Loucy (cell line): Measurements from ENCODE around the gene MOB1B.
A peak's percentile ranks its signal among the peaks of the same experiment; 100 is the strongest.

ENCODE experiments used
- H2AFZ ChIP-seq: fragments of 200-600 bp; sonication (generic); 2 replicates; pipeline ENCODE4 v1.6.0; 2016; ENCODE audit warnings: antibody characterized with exemption, mild to moderate bottlenecking, low read length, moderate library complexity
- H3F3A ChIP-seq: fragments of 200-600 bp; 2 replicates; pipeline ENCODE4 v1.6.0; 2016; ENCODE audit warnings: antibody characterized with exemption, low read depth, mild to moderate bottlenecking
- H3K27me3 ChIP-seq: fragments of 200-600 bp; sonication (generic); 2 replicates; pipeline ENCODE4 v1.6.1; 2014; ENCODE audit warnings: low read length, mild to moderate bottlenecking; ENCODE audit not compliant: insufficient read depth, poor library complexity, severe bottlenecking
- H3K36me3 ChIP-seq: fragments of 200-600 bp; sonication (generic); 2 replicates; pipeline ENCODE4 v1.6.1; 2016; ENCODE audit warnings: low read length; ENCODE audit not compliant: insufficient read depth
- H3K4me1 ChIP-seq: fragments of 200-600 bp; sonication (generic); 2 replicates; pipeline ENCODE4 v1.5.1; 2014; ENCODE audit warnings: low read length, mild to moderate bottlenecking; ENCODE audit not compliant: insufficient read depth, poor library complexity, severe bottlenecking
- H3K4me2 ChIP-seq: fragments of 200-600 bp; sonication (generic); 2 replicates; pipeline ENCODE4 v1.6.0; 2014; ENCODE audit warnings: antibody characterized with exemption, low read length, low read depth, mild to moderate bottlenecking; ENCODE audit not compliant: poor library complexity, severe bottlenecking
- H3K4me3 ChIP-seq: fragments of 200-600 bp; sonication (generic); 2 replicates; pipeline ENCODE4 v1.5.1; 2014; ENCODE audit warnings: low read length, mild to moderate bottlenecking, mixed read lengths; ENCODE audit not compliant: poor library complexity, severe bottlenecking
- H3K79me2 ChIP-seq: fragments of 200-600 bp; sonication (generic); 2 replicates; pipeline ENCODE4 v1.6.1; 2014; ENCODE audit warnings: low read length; ENCODE audit not compliant: insufficient read depth
- H3K9ac ChIP-seq: fragments of 200-600 bp; sonication (generic); 2 replicates; pipeline ENCODE4 v1.6.0; 2014; ENCODE audit warnings: mild to moderate bottlenecking, low read depth, low read length, moderate library complexity; ENCODE audit not compliant: poor library complexity, severe bottlenecking
- H3K9me2 ChIP-seq: fragments of 200-600 bp; sonication (generic); replicated peaks from 2 replicates; pipeline ENCODE4 v1.6.1; 2016; ENCODE audit warnings: low read depth, low read length, mixed read lengths
- H3K9me3 ChIP-seq: fragments of 200-600 bp; sonication (generic); 2 replicates; pipeline ENCODE4 v1.6.1; 2014; ENCODE audit warnings: mild to moderate bottlenecking, antibody characterized with exemption, low read length, low read depth; ENCODE audit not compliant: insufficient read depth
- H4K20me1 ChIP-seq: fragments of 200-600 bp; sonication (generic); 2 replicates; pipeline ENCODE4 v1.6.0; 2014; ENCODE audit warnings: antibody characterized with exemption, low read length, mild to moderate bottlenecking; ENCODE audit not compliant: insufficient read depth, poor library complexity, severe bottlenecking
- CTCF ChIP-seq: fragments of 200-600 bp; sonication (generic); conservative IDR thresholded peaks from 2 replicates; pipeline ENCODE4 v1.5.1; 2014; ENCODE audit warnings: mild to moderate bottlenecking, antibody characterized with exemption, low read length
- EZH2phosphoT487 ChIP-seq: fragments of 200-600 bp; IDR thresholded peaks from 2 replicates; pipeline ENCODE4 v1.6.1; 2018; ENCODE audit warnings: antibody characterized with exemption, mild to moderate bottlenecking, moderate library complexity, borderline replicate concordance

The MOB1B gene

GRCh38 chr4:70994069-70994366, 91.8 kb downstream of the MOB1B start:
- peaks cover 55% of the 10 kb centered on the region for H3K79me2 ChIP-seq
- H4K20me1 ChIP-seq: peaks cover 41% of the 10 kb centered on the region
- peaks cover 13% of the 10 kb centered on the region; the same call in 1 of the 2 replicates for H3K36me3 ChIP-seq
- H3K9me3 ChIP-seq: no peaks in the 10 kb centered on the region; the same call in 1 of the 2 replicates
- H2AFZ ChIP-seq: peak overlapping the region; percentile 93
- no peaks in the 10 kb centered on the region for H3F3A ChIP-seq
- peaks cover 51% of the 10 kb centered on the region for H3K4me1 ChIP-seq
- peak overlapping the region; percentile 97 for H3K9ac ChIP-seq
- peak overlapping the region; percentile 89 for H3K4me3 ChIP-seq
- TF ChIP-seq CTCF (no peak), EZH2phosphoT487 (no peak)
- no peaks in the 10 kb centered on the region for H3K9me2 ChIP-seq
- H3K4me2 ChIP-seq: peak overlapping the region; percentile 79
- peaks cover 9% of the 10 kb centered on the region for H3K27me3 ChIP-seq

GRCh38 chr4:70994387-70995099, 92.4 kb downstream of the MOB1B start:
- peak overlapping the region; percentile 79 for H3K4me2 ChIP-seq
- peaks cover 9% of the 10 kb centered on the region for H3K27me3 ChIP-seq
- H3K4me3 ChIP-seq: peak overlapping the region; percentile 89
- 0 out of 2 replicates have a peak overlapping the region, but pooled peaks have one; percentile 93 for H2AFZ ChIP-seq
- H3K4me1 ChIP-seq: peaks cover 51% of the 10 kb centered on the region
- H3K9ac ChIP-seq: peak overlapping the region; percentile 97
- peaks cover 16% of the 10 kb centered on the region; the same call in 1 of the 2 replicates for H3K36me3 ChIP-seq
- peaks cover 60% of the 10 kb centered on the region for H3K79me2 ChIP-seq
- no peaks in the 10 kb centered on the region for H3F3A ChIP-seq
- H3K9me2 ChIP-seq: no peaks in the 10 kb centered on the region
- no peak for TF ChIP-seq CTCF
- TF ChIP-seq EZH2phosphoT487: no peak
- no peaks in the 10 kb centered on the region; the same call in 1 of the 2 replicates for H3K9me3 ChIP-seq
- H4K20me1 ChIP-seq: peaks cover 41% of the 10 kb centered on the region

GRCh38 chr4:70996018-70996360, 93.8 kb downstream of the MOB1B start:
- H3K9me2 ChIP-seq: no peaks in the 10 kb centered on the region
- peak overlapping the region; percentile 97 for H3K9ac ChIP-seq
- no peaks in the 10 kb centered on the region for H3F3A ChIP-seq
- no peak for TF ChIP-seq CTCF
- no peak for TF ChIP-seq EZH2phosphoT487
- no peak overlapping the region for H2AFZ ChIP-seq
- peaks cover 9% of the 10 kb centered on the region for H3K27me3 ChIP-seq
- H3K9me3 ChIP-seq: no peaks in the 10 kb centered on the region; the same call in 1 of the 2 replicates
- peak overlapping the region; percentile 89 for H3K4me3 ChIP-seq
- peaks cover 45% of the 10 kb centered on the region for H4K20me1 ChIP-seq
- H3K36me3 ChIP-seq: peaks cover 20% of the 10 kb centered on the region; the same call in 1 of the 2 replicates
- H3K79me2 ChIP-seq: peaks cover 75% of the 10 kb centered on the region
- H3K4me2 ChIP-seq: peak overlapping the region; percentile 79
- H3K4me1 ChIP-seq: peaks cover 51% of the 10 kb centered on the region
